ENCODE measurements around the gene SPEM1. TPM values are rescaled to one million over a fixed set of nuclear protein-coding genes. Genes with fewer than 3 reads are reported as not detected.

The SPEM1 gene
- total and polyA plus RNA-seq, 2 of the 13 experiments (the other 11 are each of a cell fraction or from before 2014, with no cell fraction given): not detected

DNA sequence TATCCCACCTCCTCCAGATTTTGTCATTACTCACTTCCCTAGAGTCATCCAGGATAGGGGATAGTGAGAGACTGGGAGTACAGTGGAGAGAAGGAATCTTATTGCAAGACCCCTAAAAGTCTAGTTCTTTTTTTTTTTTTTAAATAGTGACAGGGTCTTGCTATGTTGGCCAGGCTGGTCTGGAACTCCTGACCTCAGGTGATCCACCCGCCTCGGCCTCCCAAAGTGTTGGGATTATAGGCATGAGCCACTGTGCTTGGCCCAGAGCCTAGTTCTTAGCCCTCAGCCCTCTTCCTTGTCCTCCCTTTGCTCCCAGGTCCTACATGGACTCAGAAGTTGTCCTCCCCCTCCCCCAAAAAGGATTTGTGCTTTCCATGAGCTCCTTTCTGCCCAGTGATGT, 22.0 kb downstream of the SPEM1 start:
- no peaks in the 10 kb centered on the region for H3K36me3 ChIP-seq (replicated peaks in 1 of 2; ENCODE audit: control insufficient read depth in 1 of 2, insufficient read depth in 2 of 2, low read length in 2 of 2)
- 48% methylated on average over 2 of the region's 2 CpGs for WGBS (ENCODE audit: low lambda C conversion rate)
- H3K4me2 ChIP-seq (ENCODE audit: low read depth, low read length): no peak overlapping the region
- intact Hi-C loops (cut with micrococcal nuclease; ENCODE audit: unreplicated experiment) (no loop called here), in situ Hi-C loops (cut with HindIII; ENCODE audit: extremely low pct_ligation_motif_present, low pct_unique_long_range_greater_than_20kb) (no loop called here)
- POLR2A ChIA-PET: interaction anchor here (1.3 kb wide), 1 partner anchor 33 kb away, joined by 11 read pairs; no protein-coding TSS in a partner anchor
- ATAC-seq (no peak), DNase-seq (ENCODE audit: low spot score) (no peak), FAIRE-seq (no peak)
- H3K79me2 ChIP-seq (ENCODE audit: insufficient read depth, low read length): no peaks in the 10 kb centered on the region
- H3K4me3 ChIP-seq (replicated peaks in 1 of 3; ENCODE audit: insufficient read depth in 1 of 3, low read depth in 2 of 3, low read length in 3 of 3): no peak overlapping the region
- BruUV-seq (replicated peaks): no TSS peak
- H3K4me1 ChIP-seq (ENCODE audit: insufficient read depth, low read length): peaks cover 57% of the 10 kb centered on the region
- no peak overlapping the region for H2AFZ ChIP-seq (ENCODE audit: low read length)
- H3K27me3 ChIP-seq (ENCODE audit: control insufficient read depth in 1 of 2, insufficient read depth in 2 of 2, low read length in 2 of 2): peaks cover 6 to 27% of the 10 kb centered on the region in 2 experiments; a peak in 4 of 5 replicates
- H3K27ac ChIP-seq (ENCODE audit: extremely low read length, insufficient read depth, low read length): no peak overlapping the region
- no peak overlapping the region for H3K9ac ChIP-seq (ENCODE audit: insufficient read depth, low read depth, low read length)
- CTCF ChIA-PET (ENCODE audit: low intra/inter-chr PET ratio, low total read pairs): no interaction called here
- H4K20me1 ChIP-seq (ENCODE audit: insufficient read depth, low read length): no peaks in the 10 kb centered on the region
- no peaks in the 10 kb centered on the region for H3K9me3 ChIP-seq (ENCODE audit: low read length)
- no peak for TF ChIP-seq NFRKB (IDR thresholded peaks at IDR 0.05)
- TF ChIP-seq, protein P1, sequence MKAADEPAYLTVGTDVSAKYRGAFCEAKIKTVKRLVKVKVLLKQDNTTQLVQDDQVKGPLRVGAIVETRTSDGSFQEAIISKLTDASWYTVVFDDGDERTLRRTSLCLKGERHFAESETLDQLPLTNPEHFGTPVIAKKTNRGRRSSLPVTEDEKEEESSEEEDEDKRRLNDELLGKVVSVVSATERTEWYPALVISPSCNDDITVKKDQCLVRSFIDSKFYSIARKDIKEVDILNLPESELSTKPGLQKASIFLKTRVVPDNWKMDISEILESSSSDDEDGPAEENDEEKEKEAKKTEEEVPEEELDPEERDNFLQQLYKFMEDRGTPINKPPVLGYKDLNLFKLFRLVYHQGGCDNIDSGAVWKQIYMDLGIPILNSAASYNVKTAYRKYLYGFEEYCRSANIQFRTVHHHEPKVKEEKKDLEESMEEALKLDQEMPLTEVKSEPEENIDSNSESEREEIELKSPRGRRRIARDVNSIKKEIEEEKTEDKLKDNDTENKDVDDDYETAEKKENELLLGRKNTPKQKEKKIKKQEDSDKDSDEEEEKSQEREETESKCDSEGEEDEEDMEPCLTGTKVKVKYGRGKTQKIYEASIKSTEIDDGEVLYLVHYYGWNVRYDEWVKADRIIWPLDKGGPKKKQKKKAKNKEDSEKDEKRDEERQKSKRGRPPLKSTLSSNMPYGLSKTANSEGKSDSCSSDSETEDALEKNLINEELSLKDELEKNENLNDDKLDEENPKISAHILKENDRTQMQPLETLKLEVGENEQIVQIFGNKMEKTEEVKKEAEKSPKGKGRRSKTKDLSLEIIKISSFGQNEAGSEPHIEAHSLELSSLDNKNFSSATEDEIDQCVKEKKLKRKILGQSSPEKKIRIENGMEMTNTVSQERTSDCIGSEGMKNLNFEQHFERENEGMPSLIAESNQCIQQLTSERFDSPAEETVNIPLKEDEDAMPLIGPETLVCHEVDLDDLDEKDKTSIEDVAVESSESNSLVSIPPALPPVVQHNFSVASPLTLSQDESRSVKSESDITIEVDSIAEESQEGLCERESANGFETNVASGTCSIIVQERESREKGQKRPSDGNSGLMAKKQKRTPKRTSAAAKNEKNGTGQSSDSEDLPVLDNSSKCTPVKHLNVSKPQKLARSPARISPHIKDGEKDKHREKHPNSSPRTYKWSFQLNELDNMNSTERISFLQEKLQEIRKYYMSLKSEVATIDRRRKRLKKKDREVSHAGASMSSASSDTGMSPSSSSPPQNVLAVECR (CRISPR knock-in tag; IDR thresholded peaks at IDR 0.05; ENCODE audit: borderline replicate concordance): no peak
- no peak for TF ChIP-seq ZMYM2 (CRISPR knock-in tag; IDR thresholded peaks at IDR 0.05)
- no peak for TF ChIP-seq ZNF225 (CRISPR knock-in tag; IDR thresholded peaks at IDR 0.05)
- TF ChIP-seq, protein P2, sequence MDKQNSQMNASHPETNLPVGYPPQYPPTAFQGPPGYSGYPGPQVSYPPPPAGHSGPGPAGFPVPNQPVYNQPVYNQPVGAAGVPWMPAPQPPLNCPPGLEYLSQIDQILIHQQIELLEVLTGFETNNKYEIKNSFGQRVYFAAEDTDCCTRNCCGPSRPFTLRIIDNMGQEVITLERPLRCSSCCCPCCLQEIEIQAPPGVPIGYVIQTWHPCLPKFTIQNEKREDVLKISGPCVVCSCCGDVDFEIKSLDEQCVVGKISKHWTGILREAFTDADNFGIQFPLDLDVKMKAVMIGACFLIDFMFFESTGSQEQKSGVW (CRISPR knock-in tag; IDR thresholded peaks at IDR 0.05; ENCODE audit: borderline replicate concordance): no peak
- TF ChIP-seq EP300 (IDR thresholded peaks at IDR 0.05; ENCODE audit: low read depth in 2 of 2, low read length in 2 of 2): no peak
- no peak for TF ChIP-seq EP300 (CRISPR knock-in tag; IDR thresholded peaks at IDR 0.05; ENCODE audit: borderline replicate concordance)
- TF ChIP-seq RARA (CRISPR knock-in tag; IDR thresholded peaks at IDR 0.05): no peak
- TF ChIP-seq NCOA5 (CRISPR knock-in tag; IDR thresholded peaks at IDR 0.05): no peak
- TF ChIP-seq ZEB1 (IDR thresholded peaks at IDR 0.05; ENCODE audit: insufficient replicate concordance, low read depth): no peak
- TF ChIP-seq, protein P3, sequence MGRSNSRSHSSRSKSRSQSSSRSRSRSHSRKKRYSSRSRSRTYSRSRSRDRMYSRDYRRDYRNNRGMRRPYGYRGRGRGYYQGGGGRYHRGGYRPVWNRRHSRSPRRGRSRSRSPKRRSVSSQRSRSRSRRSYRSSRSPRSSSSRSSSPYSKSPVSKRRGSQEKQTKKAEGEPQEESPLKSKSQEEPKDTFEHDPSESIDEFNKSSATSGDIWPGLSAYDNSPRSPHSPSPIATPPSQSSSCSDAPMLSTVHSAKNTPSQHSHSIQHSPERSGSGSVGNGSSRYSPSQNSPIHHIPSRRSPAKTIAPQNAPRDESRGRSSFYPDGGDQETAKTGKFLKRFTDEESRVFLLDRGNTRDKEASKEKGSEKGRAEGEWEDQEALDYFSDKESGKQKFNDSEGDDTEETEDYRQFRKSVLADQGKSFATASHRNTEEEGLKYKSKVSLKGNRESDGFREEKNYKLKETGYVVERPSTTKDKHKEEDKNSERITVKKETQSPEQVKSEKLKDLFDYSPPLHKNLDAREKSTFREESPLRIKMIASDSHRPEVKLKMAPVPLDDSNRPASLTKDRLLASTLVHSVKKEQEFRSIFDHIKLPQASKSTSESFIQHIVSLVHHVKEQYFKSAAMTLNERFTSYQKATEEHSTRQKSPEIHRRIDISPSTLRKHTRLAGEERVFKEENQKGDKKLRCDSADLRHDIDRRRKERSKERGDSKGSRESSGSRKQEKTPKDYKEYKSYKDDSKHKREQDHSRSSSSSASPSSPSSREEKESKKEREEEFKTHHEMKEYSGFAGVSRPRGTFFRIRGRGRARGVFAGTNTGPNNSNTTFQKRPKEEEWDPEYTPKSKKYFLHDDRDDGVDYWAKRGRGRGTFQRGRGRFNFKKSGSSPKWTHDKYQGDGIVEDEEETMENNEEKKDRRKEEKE (IDR thresholded peaks at IDR 0.05): no peak
- TF ChIP-seq SPEN (CRISPR knock-in tag; IDR thresholded peaks at IDR 0.05; ENCODE audit: low read depth): no peak
